Muscle of arm (tissue), 14 donors: ENCODE results near the gene ZNF724. TPM values are rescaled to one million over a fixed set of nuclear protein-coding genes. Genes with fewer than 3 reads are reported as not detected.
"Not testable (repeated sequence)": the region's sequence is repeated elsewhere in the genome, so short reads cannot be mapped to it uniquely, and the experiment has no call there.

ENCODE experiments used
- DNase-seq: peaks from one replicate; pipeline ENCODE4 v3.0.0-alpha.2; 2013
- long read RNA-seq, 11 donors: transcript quantifications; one replicate each; lab custom pipeline, GENCODE V29; 2026
- polyA plus RNA-seq, 12 donors: library from polyadenylated mRNA; unstranded; fragments of 120-200 nt; gene quantifications; one replicate each; pipeline ENCODE4 v1.2.1, GENCODE V29; 2013; ENCODE audit not compliant: insufficient read length in 12 of 12

The ZNF724 gene
- polyA plus RNA-seq, result 1 to 10 TPM in 10 of 12 donors, not detected in 2; 1.8 to 4.7 (median 2.8) TPM
- long read RNA-seq, donor 1, result 0 reads
- long read RNA-seq, donor 2, partial matches to known transcripts, result 0 of 1 reads
- long read RNA-seq, donor 2, other reads (novel, unspliced or antisense), result 0 of 1 reads
- long read RNA-seq, donor 3, partial matches to known transcripts, result 0 of 1 reads
- long read RNA-seq, donor 3, other reads (novel, unspliced or antisense), result 0 of 1 reads
- long read RNA-seq, donor 4, partial matches to known transcripts, result 0 of 1 reads
- long read RNA-seq, donor 4, other reads (novel, unspliced or antisense), result 0 of 1 reads
- long read RNA-seq, donor 5, result 0 reads
- long read RNA-seq, donor 6, result 0 reads
- long read RNA-seq, donor 7, result 0 reads
- long read RNA-seq, donor 8, result 0 reads
- long read RNA-seq, donor 9, partial matches to known transcripts, result 0 of 1 reads
- long read RNA-seq, donor 9, other reads (novel, unspliced or antisense), result 0 of 1 reads
- long read RNA-seq, donor 10, result 0 reads
- long read RNA-seq, donor 11, partial matches to known transcripts, result 0 of 1 reads
- long read RNA-seq, donor 11, other reads (novel, unspliced or antisense), result 0 of 1 reads

GRCh38 chr19:23249911-23250649 lies at the start of gene ZNF724:
TSS of gene ZNF724 (minus strand) at chr19:23250394. CDS start at chr19:23250242, 152 bp downstream.
- DNase-seq, result peak; percentile 97

GRCh38 chr19:23294141-23294540 lies 43.9 kb upstream of the ZNF724 start:
- DNase-seq, result no peak

DNA sequence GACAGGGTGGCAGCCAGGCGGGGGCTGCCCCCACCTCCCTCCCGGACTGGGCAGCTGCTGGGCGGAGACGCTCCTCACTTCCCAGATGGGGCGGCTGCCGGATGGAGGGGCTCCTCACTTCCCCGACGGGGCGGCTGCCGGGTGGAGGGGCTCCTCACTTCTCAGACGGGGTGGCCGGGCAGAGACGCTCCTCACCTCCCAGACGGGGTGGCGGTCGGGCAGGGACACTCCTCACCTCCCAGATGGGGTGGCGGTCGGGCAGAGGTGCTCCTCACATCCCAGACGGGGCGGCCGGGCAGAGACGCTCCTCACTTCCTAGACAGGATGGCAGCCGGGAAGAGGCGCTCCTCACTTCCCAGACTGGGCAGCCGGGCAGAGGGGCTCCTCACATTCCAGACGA lies 39.8 kb upstream of the ZNF724 start:
- not testable (repeated sequence) for DNase-seq

DNA sequence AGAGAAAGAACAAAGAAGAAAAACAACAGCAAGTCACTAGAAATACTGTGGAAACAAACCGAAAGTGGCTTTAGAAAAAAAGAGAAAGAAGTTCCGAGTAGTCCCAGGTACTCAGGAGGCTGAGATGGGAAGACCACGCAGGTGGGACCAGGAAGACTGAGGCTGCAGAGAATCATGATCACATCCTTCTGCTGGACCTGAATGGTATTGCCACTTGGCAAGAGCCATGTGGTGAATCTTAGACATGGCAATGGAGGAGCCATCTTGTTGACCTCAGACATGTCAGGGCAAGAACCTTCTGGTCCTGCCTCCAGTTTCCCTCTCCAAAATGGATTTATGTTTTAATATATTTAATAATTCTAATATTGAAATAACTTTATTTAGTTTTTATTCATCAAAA lies 37.4 kb upstream of the ZNF724 start:
- no peak for DNase-seq

DNA sequence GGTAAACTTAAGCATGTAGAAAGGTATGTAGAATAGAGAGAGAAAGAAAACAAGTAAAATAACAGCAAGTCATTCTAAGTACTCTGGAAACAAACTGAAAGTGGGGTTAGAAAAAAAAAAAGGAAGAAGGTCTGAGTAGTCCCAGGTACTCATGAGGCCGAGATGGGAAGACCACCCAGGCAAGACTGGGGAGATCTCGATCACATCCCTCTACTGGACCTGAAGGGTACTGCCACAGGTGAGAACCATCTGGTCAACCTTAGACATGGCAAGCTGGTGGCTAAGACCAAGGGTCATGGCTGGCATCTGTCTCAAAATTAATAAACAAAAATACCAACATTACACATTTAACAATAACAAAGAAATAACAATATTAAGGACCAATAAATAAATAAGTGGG lies 36.3 kb upstream of the ZNF724 start:
- no peak for DNase-seq

GRCh38 chr19:23285948-23286347 lies 35.8 kb upstream of the ZNF724 start:
- DNase-seq, result no peak

GRCh38 chr19:23285326-23285725 lies 35.1 kb upstream of the ZNF724 start:
- DNase-seq, result not testable (repeated sequence)

GRCh38 chr19:23283925-23284324 lies 33.7 kb upstream of the ZNF724 start:
- DNase-seq, result peak; percentile 6

- DNase-seq, result no peak
Observed at GRCh38 chr19:23281663-23282276, 31.6 kb upstream of the ZNF724 start.

DNA sequence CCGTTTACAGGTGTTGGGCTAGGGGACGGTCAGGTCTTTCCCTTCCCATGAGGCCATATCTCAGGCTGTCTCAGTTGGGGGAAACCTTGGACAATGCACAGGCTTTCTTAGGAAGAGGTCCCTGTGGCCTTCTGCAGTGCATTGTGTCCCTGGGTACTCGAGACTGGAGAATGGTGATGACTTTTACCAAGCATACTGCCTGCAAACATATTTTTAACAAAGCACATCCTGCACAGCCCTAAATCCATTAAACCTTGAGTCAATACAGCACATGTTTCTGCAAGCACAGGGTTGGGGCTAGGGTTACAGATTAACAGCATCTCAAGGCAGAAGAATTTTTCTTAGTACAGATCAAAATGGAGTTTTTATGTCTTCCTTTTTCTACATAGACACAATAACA lies 27.9 kb upstream of the ZNF724 start:
- not testable (repeated sequence) for DNase-seq

DNA sequence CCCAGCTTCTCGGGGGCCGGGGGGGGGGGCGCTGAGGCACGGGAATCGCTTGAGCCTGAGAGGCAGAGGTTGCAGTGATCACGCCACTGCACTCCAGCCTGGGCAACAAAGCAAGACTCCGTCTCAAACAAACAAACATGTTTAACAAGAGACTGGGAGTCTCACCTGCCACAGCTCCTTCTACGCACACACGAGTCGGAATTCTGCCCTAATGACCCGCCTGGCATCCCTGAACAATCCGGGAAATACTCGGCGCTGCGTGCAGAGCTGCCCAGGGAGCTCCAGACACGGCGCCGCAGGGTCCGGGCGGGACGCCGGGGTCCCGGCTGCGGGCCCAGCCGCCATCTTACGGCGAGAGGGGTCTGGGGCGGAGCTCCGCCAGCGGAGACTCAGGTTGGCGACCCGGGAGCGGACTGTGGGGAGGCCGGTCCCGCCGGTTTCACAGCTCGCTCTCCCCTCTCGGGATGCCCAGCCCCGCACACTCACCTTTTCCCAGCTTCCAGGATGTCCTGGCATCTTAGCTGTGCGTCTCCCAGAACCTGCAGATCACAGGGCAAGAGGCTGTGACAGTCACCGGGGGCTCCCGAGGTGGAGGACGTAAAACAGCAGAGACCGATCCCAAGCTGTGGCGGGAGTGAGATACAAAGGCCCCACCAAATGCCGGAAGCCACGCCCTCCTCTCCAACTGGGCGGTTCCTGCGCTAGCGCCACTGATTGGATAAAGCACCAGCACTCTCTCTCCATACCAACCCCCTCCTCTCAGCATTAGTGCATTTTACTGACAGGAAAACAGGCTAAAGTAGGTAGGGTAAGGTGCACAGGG lies 23.6 kb upstream of the ZNF724 start:
- DNase-seq, result peak; percentile 91

DNA sequence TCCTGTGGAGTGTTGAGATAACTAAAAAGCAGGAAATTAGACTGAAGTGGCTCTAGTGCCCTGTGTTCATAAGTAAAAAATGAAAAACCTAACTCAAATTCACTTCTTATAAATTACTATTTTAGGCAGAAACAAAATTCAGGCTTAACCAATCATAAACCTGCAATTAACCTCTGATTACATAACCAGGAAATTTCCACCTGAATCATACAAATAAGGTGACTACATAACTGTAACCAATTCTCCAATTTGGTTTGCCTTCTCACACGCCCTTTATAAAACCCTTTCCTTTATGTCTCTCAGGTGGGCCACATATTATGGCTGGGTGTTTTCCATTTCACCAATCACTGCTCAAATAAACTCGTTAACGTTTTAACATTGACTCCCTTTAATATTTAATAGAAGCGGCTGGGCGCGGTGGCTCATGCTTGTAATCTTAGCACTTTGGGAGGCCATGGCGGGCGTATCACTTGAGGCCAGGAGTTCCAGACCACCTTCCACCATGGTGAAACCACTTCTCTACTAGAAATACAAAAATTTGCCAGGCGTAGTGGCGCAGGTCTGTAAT lies 22.9 kb upstream of the ZNF724 start:
- no peak for DNase-seq

- no peak for DNase-seq
Observed at GRCh38 chr19:23263870-23264590, 13.8 kb upstream of the ZNF724 start.

GRCh38 chr19:23263396-23263795 lies 13.2 kb upstream of the ZNF724 start:
- no peak for DNase-seq

- no peak for DNase-seq
Observed at GRCh38 chr19:23262920-23263319, 12.7 kb upstream of the ZNF724 start.

GRCh38 chr19:23261496-23262020 lies 11.4 kb upstream of the ZNF724 start:
- DNase-seq, result no peak

- DNase-seq, result no peak
Observed at GRCh38 chr19:23260956-23261355, 10.8 kb upstream of the ZNF724 start.

DNA sequence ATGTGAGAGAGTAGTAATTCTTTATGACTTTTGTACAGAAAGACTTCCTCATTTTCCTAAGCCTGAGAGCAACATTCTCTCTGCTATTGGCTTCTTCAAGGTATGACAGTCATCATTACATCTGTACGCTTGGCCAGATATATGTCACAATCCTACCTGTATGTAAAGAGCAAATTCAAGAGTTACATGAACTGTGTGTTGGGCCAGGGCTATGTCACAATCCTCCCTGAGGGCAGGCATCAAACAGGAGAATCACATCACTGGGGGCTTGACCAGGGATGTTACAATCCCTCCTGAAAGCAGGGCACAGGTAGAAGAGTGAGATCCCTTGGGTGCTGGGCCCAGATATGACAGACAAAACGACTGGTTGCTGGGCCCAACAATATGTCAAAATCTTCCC lies 9.8 kb upstream of the ZNF724 start:
- DNase-seq, result no peak

DNA sequence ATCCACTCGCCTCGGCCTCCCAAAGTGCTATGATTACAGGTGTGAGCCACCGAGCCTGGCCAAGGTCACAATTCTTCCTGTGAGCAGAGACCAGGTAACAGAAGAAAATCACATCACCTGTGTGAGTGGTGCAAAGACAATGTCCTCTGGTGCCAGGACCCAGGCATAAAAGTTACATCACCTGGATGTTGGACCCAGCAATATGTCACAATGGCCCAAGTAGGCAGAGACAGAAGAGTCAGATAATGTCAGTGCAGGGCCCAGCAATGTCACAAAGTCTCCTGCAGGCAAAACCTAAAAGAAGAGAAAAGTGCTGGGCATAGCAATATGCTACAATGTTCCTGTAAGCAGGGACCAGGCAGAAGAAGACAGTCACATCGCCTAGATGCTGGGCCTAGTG lies 5.5 kb upstream of the ZNF724 start:
- no peak for DNase-seq
